AG04449 (cell line): Measurements from ENCODE around the gene RAVER2.
A peak's percentile ranks its signal among the peaks of the same experiment; 100 is the strongest.

Experiments
- CTCF ChIA-PET: fragments of 350-600 bp; formaldehyde crosslinking; extraction: SDS; loops from one replicate; lab custom pipeline; 2021; ENCODE audit warnings: antibody characterized with exemption; lab: Yijun Ruan, JAX
- POLR2A ChIA-PET: fragments of 400-600, 350-600 bp; formaldehyde crosslinking; extraction: SDS; loops from one replicate; lab custom pipeline; 2020; ENCODE audit warnings: antibody characterized with exemption, inconsistent platforms; lab: Yijun Ruan, JAX
- DNase-seq: peaks from one replicate; pipeline ENCODE4 v3.0.0-alpha.2; 2010; ENCODE audit warnings: low read depth, low spot score
- H3K4me3 ChIP-seq: 2 replicates; pipeline ENCODE4 v1.5.1; 2011; ENCODE audit warnings: low read depth, mild to moderate bottlenecking, control low read depth, low read length
- TF ChIP-seq, protein P1 (sequence below): IDR thresholded peaks from one replicate; pipeline ENCODE4 v1.5.1; 2011; ENCODE audit warnings: mild to moderate bottlenecking, moderate library complexity, low read length, control low read depth, inconsistent platforms; ENCODE audit not compliant: insufficient read depth; ENCODE audit errors: missing control alignments

The RAVER2 gene

DNA sequence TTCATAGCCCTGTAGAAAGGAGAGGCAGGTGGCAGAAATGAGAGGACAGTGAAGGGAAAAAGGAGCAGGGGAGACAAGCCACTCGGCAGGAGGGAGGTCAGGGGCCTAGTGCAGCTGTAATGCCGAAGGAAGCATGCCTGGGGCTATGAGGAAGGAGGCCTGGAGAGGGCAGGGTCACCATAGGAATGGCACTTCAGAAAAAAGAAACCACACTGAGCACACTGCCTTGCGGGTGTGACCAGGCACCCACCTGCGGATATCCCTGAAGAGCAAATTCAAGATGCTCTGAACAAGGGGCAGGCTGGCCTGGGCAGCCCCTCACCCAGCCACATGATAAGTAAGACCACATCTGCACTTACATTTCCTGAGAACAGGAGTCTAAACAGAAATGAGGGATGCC is 116.7 kb downstream of the RAVER2 start:
- no peak for DNase-seq
- TF ChIP-seq, protein P1, sequence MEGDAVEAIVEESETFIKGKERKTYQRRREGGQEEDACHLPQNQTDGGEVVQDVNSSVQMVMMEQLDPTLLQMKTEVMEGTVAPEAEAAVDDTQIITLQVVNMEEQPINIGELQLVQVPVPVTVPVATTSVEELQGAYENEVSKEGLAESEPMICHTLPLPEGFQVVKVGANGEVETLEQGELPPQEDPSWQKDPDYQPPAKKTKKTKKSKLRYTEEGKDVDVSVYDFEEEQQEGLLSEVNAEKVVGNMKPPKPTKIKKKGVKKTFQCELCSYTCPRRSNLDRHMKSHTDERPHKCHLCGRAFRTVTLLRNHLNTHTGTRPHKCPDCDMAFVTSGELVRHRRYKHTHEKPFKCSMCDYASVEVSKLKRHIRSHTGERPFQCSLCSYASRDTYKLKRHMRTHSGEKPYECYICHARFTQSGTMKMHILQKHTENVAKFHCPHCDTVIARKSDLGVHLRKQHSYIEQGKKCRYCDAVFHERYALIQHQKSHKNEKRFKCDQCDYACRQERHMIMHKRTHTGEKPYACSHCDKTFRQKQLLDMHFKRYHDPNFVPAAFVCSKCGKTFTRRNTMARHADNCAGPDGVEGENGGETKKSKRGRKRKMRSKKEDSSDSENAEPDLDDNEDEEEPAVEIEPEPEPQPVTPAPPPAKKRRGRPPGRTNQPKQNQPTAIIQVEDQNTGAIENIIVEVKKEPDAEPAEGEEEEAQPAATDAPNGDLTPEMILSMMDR = peak; percentile 36
- CTCF ChIA-PET = interaction anchor here (0.8 to 2.0 kb wide), 4 partner anchors 16 to 180 kb away, joined by 3 to 7 read pairs (median 4); no protein-coding TSS in a partner anchor
- no peak overlapping the region for H3K4me3 ChIP-seq
- POLR2A ChIA-PET = interaction anchor here (0.6 kb wide), 1 partner anchor 141 kb away, joined by 4 read pairs; no protein-coding TSS in a partner anchor

DNA sequence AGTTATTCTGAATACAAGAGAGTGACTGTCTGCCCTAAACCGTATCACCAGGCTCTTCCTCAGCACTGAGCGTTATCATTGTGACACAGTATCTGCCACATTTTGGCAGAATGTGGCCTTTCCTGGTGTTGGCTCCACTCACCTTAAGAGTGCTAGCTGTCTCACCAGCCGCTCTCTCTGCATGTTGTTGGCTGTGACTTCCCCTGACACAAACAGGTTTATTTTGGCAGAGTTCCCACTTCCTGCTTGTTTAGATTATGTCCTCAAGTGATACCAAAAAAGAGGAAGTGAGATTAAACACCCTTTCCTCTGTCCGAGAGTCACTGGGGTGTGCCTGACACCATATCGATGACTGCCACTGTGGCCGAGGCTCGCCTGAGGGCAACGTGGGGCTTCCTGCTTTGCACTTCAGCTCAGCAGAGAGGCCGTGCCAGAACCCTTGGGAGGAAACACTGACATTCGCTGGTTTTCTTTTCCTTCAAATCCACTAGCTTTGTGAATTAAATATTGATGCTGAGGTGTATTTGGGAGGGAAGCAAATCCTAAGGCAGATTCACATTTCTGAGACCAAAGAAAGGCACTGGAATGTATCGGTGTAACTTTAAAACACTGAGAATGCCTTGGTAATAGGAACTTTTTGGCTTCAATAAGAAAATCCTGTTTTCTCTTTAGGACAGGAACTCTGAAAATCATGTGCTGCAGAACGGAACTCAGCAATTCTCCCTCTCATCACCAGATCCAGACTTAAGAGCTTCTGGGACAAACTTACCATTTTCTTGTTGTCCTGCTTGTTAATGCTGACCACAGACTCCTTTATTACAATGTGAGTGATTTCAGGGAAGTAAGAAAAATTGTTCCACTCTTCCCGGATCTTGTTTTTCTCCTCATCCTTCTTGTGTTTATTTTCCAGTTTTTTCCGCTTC is 119.4 kb downstream of the RAVER2 start:
- no peak overlapping the region for H3K4me3 ChIP-seq
- ChIA-PET POLR2A (no interaction called here), CTCF (no interaction called here)
- TF ChIP-seq, protein P1 = no peak
- no peak for DNase-seq

DNA sequence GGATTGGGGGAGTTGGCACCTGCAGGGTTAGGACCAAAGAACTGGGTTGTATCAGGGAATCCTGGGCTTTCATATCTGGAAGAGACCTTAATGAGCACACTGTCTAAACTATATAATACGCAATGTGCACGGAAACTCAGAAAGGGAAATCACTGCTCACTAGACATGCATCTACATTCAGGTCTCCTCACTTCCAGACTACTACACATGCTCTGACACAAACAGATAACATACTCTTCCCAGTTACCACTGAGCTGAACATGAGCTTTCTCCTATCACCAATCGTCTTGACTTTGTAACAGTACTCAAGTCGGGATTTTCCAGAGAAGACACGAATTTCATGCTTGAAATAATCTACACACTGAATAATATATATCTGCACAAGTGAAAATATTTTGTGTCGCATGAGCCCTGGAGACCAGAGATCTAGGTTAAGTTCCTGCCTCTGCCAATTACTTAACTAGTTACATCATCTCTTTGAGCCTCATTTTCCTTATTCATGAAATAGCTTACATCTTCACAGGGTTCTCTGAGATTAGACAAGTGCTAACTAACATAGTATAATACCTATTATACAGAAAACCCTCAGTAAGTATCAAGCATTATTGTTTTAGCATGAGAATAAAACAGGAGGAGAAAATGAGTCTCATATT is 120.4 kb downstream of the RAVER2 start:
- ChIA-PET CTCF (no interaction called here), POLR2A (no interaction called here)
- TF ChIP-seq, protein P1 = no peak
- H3K4me3 ChIP-seq = no peak overlapping the region
- DNase-seq = no peak

DNA sequence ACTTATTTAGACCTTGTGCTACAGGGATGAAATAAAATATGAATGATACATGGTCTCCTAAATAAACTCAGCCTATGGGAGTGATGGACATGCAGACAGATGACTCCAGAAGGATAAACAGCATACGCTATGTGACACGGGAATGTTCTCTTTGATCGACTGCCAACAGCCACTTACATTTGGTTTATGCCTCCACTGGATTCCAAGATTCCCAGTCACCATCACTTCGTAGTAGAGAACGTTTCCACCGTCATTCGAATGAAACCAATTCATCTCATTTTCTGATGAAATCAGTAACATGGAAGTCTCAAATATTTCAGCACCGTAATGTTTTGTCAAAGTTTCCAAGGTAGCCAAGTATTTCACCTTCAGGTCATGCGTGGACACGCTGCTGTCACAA is 121.8 kb downstream of the RAVER2 start:
- TF ChIP-seq, protein P1 = no peak
- CTCF ChIA-PET = no interaction called here
- POLR2A ChIA-PET = no interaction called here
- no peak overlapping the region for H3K4me3 ChIP-seq
- no peak for DNase-seq

DNA sequence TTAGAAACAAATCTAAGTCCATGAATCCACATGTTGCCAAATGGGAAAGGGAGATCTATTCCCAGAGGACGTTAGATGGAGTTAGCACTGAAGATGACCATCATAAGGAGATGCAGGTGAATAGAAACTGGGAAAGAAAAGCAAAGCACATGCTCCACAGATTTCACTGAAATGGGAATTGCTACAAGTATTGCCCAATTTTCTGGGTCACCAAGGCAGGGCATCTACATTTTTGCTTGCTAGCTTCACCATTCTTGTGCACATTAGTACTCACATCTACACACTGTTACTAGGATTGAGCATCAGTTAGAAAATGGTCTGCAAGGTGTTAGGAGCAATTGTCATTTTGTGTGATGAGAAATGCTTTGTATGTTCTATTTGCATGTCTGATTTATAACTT is 122.4 kb downstream of the RAVER2 start:
- TF ChIP-seq, protein P1 = no peak
- POLR2A ChIA-PET = no interaction called here
- no peak for DNase-seq
- CTCF ChIA-PET = interaction anchor here (2.1 kb wide), 1 partner anchor 154 kb away, joined by 5 read pairs; no protein-coding TSS in a partner anchor
- H3K4me3 ChIP-seq = no peak overlapping the region

DNA sequence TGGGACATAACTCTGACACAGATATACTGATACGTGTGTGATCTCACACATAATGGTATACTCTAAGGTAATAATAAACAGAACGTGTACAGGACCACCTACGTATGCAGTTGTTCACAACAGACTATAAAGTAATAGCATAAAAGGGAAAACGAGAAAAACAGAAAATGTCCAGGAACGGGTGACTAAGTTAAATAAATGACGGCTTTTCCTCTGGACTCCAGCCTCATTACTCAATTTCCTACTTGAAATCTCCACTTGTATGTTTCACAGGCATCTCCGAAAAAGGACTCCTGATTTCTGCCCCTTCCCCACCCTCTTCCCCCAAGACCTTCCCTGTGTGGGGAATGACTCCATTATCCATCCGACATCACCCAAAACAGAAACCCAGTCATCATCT is 126.4 kb downstream of the RAVER2 start:
- TF ChIP-seq, protein P1 = no peak
- H3K4me3 ChIP-seq = no peak overlapping the region
- CTCF ChIA-PET = no interaction called here
- DNase-seq = no peak
- POLR2A ChIA-PET = no interaction called here
